Head of caudate nucleus (tissue), 42 donors: ENCODE data around the gene ARRB2.
"Not testable (repeated sequence)": the region's sequence is repeated elsewhere in the genome, so short reads cannot be mapped to it uniquely, and the experiment has no call there.

Source experiments
- DNase-seq, 42 donors: peaks; one replicate each; pipeline versions ENCODE4 v3.0.0 to v3.0.0-alpha.2; 2020 to 2021; ENCODE audit warnings: mixed read lengths in 7 of 42
- intact Hi-C: fragments of 100-400 bp; cut with DNase I; formaldehyde crosslinking; loops from one replicate; pipeline ENCODE4 v1.15.0; 2022

Gene ARRB2

DNA sequence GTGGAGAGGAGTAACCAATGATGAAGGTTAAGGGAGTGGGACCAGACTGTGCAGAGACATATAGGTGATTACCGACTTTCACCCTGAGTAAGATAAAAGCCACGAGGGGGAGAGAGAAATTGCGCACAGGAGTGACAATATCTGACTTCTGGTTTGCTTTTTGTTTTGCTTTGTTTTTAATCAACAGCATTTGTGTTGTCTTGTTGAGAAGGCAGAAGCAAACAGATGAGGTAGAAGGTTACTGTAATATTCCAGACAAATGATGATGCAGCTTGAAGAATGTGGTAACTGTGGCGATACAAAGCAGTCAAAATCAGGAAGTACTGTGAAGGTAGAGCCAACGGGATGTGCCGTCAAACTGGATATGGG lies 14.0 kb upstream of the ARRB2 start:
- intact Hi-C loops: no loop called here
- no peak for DNase-seq

DNA sequence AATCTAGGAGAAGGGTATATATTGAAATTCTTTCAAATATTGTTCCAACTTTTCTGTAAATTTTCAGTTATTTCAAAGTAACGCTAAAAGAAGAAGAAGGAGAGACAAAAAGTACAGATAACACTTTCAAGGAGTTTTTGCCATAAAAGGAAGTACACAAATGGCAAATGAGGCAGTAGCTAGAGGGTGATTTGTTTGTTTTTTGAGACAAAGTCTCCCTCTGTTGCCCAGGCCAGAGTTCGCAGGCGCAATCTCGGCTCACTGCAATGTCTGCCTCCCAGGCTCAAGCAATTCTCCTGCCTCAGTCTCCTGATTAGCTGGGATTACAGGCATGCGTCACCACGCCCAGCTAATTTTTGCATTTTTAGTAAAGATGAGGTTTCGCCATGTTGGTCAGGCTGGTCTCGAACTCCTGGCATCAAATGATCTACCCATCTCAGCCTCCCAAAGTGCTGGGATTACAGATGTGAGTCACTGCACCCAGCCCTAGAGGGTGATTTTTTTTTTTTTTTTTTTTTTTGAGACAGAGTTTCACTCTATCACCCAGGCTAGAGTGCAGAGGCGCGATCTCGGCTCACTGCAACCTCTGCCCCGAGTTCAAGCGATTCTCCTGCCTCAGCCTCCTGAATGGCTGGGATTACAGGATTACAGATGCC lies 10.9 kb upstream of the ARRB2 start:
- DNase-seq: peak in 1 of 42 donors; percentile 47
- intact Hi-C loops: not testable (repeated sequence)

DNA sequence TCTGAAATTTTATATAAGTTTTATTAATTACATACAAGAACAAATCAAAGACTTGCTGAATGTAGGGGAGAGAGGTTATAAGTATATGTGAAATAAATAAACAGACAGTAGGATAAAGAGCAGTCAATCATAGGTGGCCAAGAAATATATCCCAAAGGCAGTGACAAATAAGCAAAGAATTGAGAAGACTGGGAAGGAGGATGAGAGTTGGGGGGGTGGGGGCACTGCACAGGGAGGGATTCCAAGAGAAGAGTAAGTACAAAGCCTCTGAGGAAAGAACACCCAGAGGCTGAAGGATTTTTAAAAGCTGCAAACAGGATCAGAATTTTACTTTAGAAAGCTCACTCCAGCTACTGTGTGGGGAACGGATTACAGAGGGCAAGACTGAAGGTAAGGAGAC lies 9.3 kb upstream of the ARRB2 start:
- intact Hi-C loops: no loop called here
- no peak for DNase-seq

DNA sequence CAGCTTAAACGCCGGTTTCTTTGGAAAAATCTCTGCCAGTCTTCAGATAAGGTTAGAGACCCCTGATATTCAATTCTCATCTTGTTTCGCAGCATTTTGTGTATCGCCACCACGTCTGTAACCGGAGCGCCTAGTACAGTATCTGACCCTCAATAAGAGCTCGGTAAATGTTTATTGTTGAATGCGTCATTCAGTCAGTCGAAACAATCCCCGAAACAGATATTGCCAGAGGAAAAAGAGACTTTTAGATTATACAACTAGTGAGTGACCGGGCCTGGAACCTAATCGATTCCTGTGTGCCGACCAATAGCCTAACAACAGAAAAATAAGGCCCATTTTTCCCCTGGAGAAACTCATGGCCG lies 7.1 kb upstream of the ARRB2 start:
- intact Hi-C loops: no loop called here

GRCh38 chr17:4704574-4704907 lies 5.9 kb upstream of the ARRB2 start:
- intact Hi-C loops: not testable (repeated sequence)

More for the DNA sequence above, 7.1 kb upstream of the ARRB2 start:
- DNase-seq: no peak

DNA sequence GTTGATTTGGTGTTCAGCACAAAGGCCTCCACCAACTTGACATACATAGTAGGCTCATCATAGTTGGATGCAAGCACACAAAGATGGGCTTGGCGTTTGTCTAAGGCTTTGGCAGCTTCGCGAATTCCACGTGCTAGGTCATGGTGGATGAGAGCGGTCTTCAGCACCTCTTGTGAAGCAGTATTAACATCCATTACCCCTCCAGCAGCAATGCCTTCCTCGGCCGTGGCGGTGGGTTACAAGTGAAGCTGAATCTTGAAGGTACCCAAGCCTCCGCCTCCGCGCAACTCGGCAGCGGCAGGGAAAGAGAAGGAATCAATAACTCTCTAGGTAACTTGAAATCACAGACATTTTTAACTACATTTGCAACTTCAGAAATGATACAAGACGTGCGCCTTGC lies 5.4 kb upstream of the ARRB2 start:
- DNase-seq: peak in 1 of 42 donors; percentile 23
- intact Hi-C loops: no loop called here

More at GRCh38 chr17:4704574-4704907, 5.9 kb upstream of the ARRB2 start:
- not testable (repeated sequence) for DNase-seq

GRCh38 chr17:4706121-4706520 lies 4.3 kb upstream of the ARRB2 start:
- intact Hi-C loops: no loop called here
- DNase-seq: no peak

- DNase-seq: peak in 31 of 42 donors; percentile 24 to 82 (median 53)
Measured at GRCh38 chr17:4708436-4708835, 2.0 kb upstream of the ARRB2 start.

DNA sequence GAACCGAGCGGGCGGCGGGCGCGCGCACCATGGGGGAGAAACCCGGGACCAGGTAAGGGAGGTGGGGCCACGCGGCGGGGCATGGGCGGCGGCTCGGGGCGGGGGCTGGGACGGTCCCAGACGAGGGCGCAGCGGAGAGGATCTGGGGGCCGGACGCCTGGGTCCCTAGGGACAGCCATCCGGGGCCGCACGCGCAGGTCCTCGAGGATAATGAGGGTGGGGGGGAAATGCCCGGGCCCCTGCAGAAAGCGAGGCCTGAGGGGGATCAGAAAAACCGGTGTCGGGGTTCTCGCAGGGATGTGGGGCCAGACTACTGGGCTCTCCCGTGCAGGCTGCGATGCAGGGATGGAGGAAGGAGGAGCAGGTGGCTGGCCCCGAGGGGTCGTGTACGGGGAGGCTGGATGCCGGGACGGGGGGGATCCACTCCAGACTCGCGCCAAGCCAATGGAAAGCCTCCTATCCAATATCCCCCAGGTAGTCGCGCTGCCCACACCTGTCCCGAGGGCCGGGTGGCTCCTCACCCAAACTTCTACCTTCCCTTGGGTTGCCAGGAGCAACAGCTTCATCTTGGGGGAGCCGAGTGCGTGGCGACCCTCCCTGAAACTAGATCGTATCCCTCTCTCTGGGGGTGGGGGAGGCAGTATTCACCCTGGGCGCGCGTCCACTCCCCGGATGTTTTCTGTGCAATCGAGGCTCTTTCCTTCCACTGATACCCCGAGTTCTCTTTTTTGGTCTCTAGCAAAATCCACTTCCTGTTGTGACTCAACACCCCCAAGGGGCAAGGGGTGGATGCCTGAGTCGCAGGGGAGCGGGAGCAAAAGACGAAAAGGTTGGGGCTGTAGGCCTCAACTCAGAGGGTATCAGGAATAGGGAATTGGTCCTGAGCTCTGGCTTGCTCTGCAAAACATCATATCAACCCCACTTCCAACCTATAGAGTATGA lies 532 bp downstream of the ARRB2 start:
- intact Hi-C loops: loop anchor here (1.0 to 2.0 kb wide), 2 partner anchors 20 to 80 kb away; partner anchors contain the start of gene MED11
- peak in 9 of 42 donors; percentile 5 to 44 (median 23) for DNase-seq

More at GRCh38 chr17:4708436-4708835, 2.0 kb upstream of the ARRB2 start:
- intact Hi-C loops: no loop called here

- intact Hi-C loops: loop anchor here (2.0 kb wide), 1 partner anchor 79 kb away; no protein-coding TSS in a partner anchor
- peak in 30 of 42 donors; percentile 9 to 71 (median 48) for DNase-seq
Measured at GRCh38 chr17:4711661-4712181, 1.3 kb downstream of the ARRB2 start.

GRCh38 chr17:4712526-4712925 lies 2.1 kb downstream of the ARRB2 start:
- no peak for DNase-seq
- intact Hi-C loops: no loop called here

DNA sequence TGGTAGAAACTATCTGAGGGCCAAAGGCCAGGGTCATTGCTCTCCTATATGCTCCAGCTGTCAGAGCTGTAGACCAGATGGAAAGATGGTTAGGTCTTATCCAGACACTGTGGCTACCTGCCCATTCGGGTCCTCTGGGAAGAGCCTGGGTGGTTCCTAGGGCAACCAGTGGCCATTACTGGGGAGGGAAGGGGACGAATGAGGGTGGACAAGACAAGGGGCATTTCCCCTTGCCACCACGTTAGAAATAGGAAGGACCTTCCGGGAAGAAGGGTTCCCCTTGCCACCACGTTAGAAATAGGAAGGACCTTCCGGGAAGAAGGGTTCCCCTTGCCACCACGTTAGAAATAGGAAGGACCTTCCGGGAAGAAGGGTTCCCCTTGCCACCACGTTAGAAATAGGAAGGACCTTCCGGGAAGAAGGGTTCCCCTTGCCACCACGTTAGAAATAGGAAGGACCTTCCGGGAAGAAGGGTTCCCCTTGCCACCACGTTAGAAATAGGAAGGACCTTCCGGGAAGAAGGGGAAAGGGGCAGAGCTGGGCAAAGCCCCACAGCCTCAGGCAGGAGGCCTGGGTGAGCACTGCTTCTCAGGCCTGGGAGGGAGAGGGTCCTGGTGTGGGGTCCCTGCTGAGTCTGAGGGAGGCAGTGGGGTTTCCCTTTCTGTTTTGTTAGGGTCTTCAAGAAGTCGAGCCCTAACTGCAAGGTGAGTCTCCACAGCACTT lies 4.1 kb downstream of the ARRB2 start:
- DNase-seq, intact Hi-C loops: not testable (repeated sequence)

GRCh38 chr17:4715063-4715744 lies 4.8 kb downstream of the ARRB2 start:
- no peak for DNase-seq

GRCh38 chr17:4716081-4716480 lies 5.6 kb downstream of the ARRB2 start:
- no peak for DNase-seq
- intact Hi-C loops: no loop called here

More at GRCh38 chr17:4715063-4715744, 4.8 kb downstream of the ARRB2 start:
- intact Hi-C loops: no loop called here

DNA sequence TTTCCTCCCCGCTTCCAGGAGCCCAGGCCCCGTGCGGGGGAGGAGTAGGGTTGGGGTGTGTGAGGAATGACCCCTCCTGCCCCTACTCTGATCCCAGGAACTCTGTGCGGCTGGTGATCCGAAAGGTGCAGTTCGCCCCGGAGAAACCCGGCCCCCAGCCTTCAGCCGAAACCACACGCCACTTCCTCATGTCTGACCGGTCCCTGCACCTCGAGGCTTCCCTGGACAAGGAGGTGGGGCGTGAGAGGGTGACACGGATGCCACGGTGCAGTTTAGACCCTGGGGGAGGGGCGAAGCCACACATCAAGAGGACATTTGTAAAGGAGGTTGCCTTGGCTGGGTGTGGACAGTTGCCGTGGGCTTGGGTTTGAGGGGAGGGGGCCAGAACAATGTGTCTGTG lies 7.4 kb downstream of the ARRB2 start:
- DNase-seq: no peak
- intact Hi-C loops: no loop called here

- intact Hi-C loops: no loop called here
Measured at GRCh38 chr17:4718276-4718675, 7.8 kb downstream of the ARRB2 start.

GRCh38 chr17:4719146-4719545 lies 8.7 kb downstream of the ARRB2 start:
- intact Hi-C loops: no loop called here
- no peak for DNase-seq

More at GRCh38 chr17:4718276-4718675, 7.8 kb downstream of the ARRB2 start:
- DNase-seq: no peak

GRCh38 chr17:4719684-4720221 lies 9.3 kb downstream of the ARRB2 start:
- intact Hi-C loops: no loop called here
- no peak for DNase-seq

DNA sequence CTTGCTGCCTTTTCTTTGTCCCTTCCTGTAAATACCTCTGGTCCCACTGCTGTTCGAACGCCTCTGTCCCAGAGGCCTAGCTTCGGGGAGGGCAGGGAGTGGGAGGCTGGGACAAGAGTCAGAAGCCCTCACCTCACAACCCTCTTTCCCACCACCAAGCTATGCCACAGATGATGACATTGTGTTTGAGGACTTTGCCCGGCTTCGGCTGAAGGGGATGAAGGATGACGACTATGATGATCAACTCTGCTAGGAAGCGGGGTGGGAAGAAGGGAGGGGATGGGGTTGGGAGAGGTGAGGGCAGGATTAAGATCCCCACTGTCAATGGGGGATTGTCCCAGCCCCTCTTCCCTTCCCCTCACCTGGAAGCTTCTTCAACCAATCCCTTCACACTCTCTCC lies 10.4 kb downstream of the ARRB2 start:
- DNase-seq: no peak
- intact Hi-C loops: no loop called here
